Gastrocnemius medialis (tissue), 4 donors: Measurements from ENCODE around the gene USP6NL. TPM values are rescaled to one million over a fixed set of nuclear protein-coding genes. Genes with fewer than 3 reads are reported as not detected.

Source experiments
- ATAC-seq, 2 donors: fragments of 150-250 bp; one replicate each; pipeline ENCODE4 v1.9.1; 2016
- DNase-seq, 2 donors: peaks; one replicate each; pipeline ENCODE4 v3.0.0-alpha.2; 2019
- H3K27ac ChIP-seq, 4 donors: fragments of 200-600 bp; sonication (generic); 1 replicate in 1 of 4; 2 replicates in 3 of 4; pipeline ENCODE4 v1.5.1; 2016 to 2018; ENCODE audit warnings: mild to moderate bottlenecking in 2 of 4, moderate library complexity in 1 of 4
- H3K27me3 ChIP-seq, 3 donors: fragments of 200-600 bp; sonication (generic) in 2 of 3; 1 replicate in 1 of 3; 2 replicates in 2 of 3; pipeline versions ENCODE4 v1.5.1 to v1.6.0; 2016 to 2019; ENCODE audit warnings: mild to moderate bottlenecking in 1 of 3, moderate library complexity in 1 of 3
- H3K36me3 ChIP-seq, 2 donors: fragments of 200-600 bp; sonication (generic) in 1 of 2; one replicate each; pipeline ENCODE4 v1.5.1; 2017 to 2018
- H3K4me1 ChIP-seq, 2 donors: fragments of 200-600 bp; sonication (generic) in 1 of 2; one replicate each; pipeline ENCODE4 v1.5.1; 2016 to 2017; ENCODE audit warnings: mild to moderate bottlenecking in 2 of 2
- H3K4me3 ChIP-seq, 4 donors: fragments of 200-600 bp; sonication (generic) in 3 of 4; 1 replicate in 1 of 4; 2 replicates in 3 of 4; pipeline ENCODE4 v1.5.1; 2016 to 2019; ENCODE audit warnings: mild to moderate bottlenecking in 2 of 4
- H3K9me3 ChIP-seq, 3 donors: fragments of 200-600 bp; sonication (generic) in 2 of 3; 1 replicate in 1 of 3; 2 replicates in 2 of 3; pipeline ENCODE4 v1.5.1; 2016 to 2019
- POLR2A ChIP-seq, 2 donors: fragments of 450-650 bp; IDR thresholded peaks; one replicate each; pipeline ENCODE4 v1.6.1; 2017; ENCODE audit warnings: antibody characterized with exemption in 2 of 2, mild to moderate bottlenecking in 2 of 2, moderate library complexity in 2 of 2
- in situ Hi-C, 4 donors: fragments of 200-750 bp; cut with MboI; loops; one replicate each; pipeline versions ENCODE4 v1.15.0 to v1.8.0; 2017; ENCODE audit warnings: low sequenced_read_pairs in 4 of 4
- intact Hi-C: fragments of 100-400 bp; cut with DNase I; formaldehyde crosslinking; loops from one replicate; pipeline ENCODE4 v1.15.1; 2023; ENCODE audit warnings: low total_unique reads
- total RNA-seq, 4 donors: library from RNA; depleted of rRNA; stranded (reverse); fragments of >200 nt; gene quantifications; one replicate each; pipeline versions ENCODE4 v1.1.0 to v1.2.3, GENCODE V29; 2016
- TF ChIP-seq, protein P1 (sequence below), 5 experiments: fragments of 450-650 bp in 3 of 5; fragments of 200-600 bp in 2 of 5; sonication (generic) in 2 of 5; IDR thresholded peaks in 4 of 5; conservative IDR thresholded peaks in 1 of 5; 1 replicate in 4 of 5; 2 replicates in 1 of 5; pipeline ENCODE4 v1.5.1; 2016 to 2019; ENCODE audit warnings: antibody characterized with exemption in 5 of 5, mild to moderate bottlenecking in 3 of 5, moderate library complexity in 3 of 5

Gene USP6NL
- total RNA-seq, 4 donors from 2014 or later = 5.6 to 6.2 (median 5.9) TPM

DNA sequence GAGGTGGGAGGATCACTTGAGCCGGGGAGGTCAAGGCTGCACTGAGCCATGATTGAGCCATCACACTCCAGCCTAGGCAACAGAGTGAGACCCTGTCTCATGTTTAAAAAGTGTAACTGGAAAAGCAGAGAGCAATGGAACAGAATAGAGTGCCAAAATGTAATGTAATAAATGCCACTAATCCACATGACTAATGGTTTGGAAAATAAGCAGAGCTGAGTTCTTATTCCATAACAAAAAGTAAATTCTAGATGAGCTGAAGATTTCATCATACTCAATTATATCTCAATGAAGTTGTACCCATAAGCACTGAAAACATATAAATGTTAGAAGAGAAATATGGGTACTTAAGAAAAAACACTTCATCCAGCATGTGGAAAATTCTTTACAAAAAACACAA, 132.6 kb downstream of the USP6NL start:
- DNase-seq = no peak
- Histone ChIP-seq H3K27me3 (no peaks in the 10 kb centered on the region), H3K9me3 (no peaks in the 10 kb centered on the region), H3K4me3 (no peak overlapping the region), H3K4me1 (no peaks in the 10 kb centered on the region), H3K36me3 (no peaks in the 10 kb centered on the region), H3K27ac (no peak overlapping the region)
- intact Hi-C loops = no loop called here
- TF ChIP-seq, protein P1, sequence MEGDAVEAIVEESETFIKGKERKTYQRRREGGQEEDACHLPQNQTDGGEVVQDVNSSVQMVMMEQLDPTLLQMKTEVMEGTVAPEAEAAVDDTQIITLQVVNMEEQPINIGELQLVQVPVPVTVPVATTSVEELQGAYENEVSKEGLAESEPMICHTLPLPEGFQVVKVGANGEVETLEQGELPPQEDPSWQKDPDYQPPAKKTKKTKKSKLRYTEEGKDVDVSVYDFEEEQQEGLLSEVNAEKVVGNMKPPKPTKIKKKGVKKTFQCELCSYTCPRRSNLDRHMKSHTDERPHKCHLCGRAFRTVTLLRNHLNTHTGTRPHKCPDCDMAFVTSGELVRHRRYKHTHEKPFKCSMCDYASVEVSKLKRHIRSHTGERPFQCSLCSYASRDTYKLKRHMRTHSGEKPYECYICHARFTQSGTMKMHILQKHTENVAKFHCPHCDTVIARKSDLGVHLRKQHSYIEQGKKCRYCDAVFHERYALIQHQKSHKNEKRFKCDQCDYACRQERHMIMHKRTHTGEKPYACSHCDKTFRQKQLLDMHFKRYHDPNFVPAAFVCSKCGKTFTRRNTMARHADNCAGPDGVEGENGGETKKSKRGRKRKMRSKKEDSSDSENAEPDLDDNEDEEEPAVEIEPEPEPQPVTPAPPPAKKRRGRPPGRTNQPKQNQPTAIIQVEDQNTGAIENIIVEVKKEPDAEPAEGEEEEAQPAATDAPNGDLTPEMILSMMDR (IDR thresholded peaks at IDR 0.05 in 4 of 5, conservative IDR thresholded peaks at IDR 0.05 in 1 of 5) = no peak
- no peak for TF ChIP-seq POLR2A (IDR thresholded peaks at IDR 0.05)
- no peak for ATAC-seq
- in situ Hi-C loops = no loop called here

DNA sequence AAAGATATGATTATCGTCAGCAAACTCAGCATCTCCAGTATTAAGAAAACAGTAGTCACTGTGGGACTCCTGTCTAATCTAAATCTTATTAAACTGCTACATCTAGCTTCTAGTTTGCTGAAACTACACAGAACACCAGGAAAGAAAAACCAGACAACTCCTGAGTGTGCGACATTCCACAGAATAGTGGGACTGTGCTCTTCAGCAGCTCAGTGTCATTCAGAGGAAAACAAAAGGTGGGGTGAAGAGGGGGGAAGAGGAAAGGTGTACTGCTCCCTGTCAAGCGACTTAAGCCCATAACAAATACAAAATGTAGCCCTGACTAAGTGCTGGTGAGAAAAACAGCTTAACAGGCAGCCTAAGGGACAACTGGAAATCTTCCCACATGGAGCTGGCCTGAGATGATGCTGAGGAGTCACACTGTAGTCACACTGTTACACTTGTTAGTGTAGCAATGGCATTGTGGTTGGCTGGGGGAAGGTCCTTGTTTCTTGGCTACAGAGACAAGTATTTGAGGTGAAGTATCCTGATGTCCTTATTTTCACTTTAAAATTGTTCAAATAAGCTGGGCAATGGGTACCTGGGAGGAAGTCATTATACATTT, 135.5 kb downstream of the USP6NL start:
- intact Hi-C loops = no loop called here

DNA sequence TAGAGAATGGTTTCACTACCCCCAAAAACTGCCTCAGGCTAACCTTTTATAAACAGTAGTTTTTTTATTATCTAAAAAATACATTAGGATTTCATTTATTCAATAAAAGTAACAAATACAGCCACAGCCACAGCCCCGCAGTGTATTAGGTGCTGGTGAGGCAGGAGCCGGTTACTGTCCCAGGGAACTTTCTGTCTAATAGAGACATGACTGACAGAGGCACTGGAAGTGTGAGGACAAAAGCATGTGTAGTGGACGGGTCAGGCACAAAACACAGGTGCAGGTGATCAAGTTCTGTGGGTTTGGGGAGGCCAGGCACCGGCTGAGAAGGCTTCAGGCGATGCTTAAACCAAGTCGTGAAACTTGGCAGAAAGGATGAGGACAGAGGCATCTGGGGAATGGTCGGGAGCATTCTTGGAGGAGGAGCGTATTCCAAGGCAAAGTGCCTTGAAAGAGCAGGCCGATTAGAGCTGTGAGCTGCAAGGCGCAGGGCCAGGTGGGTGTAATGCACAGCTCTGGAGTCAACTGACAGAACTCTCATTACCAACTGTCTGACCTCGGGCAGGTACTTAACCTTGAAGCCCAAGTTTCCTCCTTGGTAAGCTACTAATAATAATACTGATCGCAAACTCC, 138.2 kb downstream of the USP6NL start:
- Histone ChIP-seq H3K9me3 (no peaks in the 10 kb centered on the region), H3K4me3 (no peak overlapping the region), H3K27me3 (no peaks in the 10 kb centered on the region), H3K4me1 (no peaks in the 10 kb centered on the region), H3K27ac (no peak overlapping the region), H3K36me3 (no peaks in the 10 kb centered on the region)
- in situ Hi-C loops (no loop called here), intact Hi-C loops (no loop called here)
- no peak for DNase-seq
- TF ChIP-seq, protein P1 (IDR thresholded peaks at IDR 0.05 in 4 of 5, conservative IDR thresholded peaks at IDR 0.05 in 1 of 5) = no peak
- TF ChIP-seq POLR2A (IDR thresholded peaks at IDR 0.05) = no peak
- ATAC-seq = no peak

More for the DNA sequence above, 135.5 kb downstream of the USP6NL start:
- TF ChIP-seq POLR2A (IDR thresholded peaks at IDR 0.05) = no peak
- TF ChIP-seq, protein P1 (IDR thresholded peaks at IDR 0.05 in 4 of 5, conservative IDR thresholded peaks at IDR 0.05 in 1 of 5) = no peak
- ATAC-seq (no peak), DNase-seq (no peak)
- no peaks in the 10 kb centered on the region for H3K9me3 ChIP-seq
- in situ Hi-C loops = no loop called here
- no peak overlapping the region for H3K27ac ChIP-seq
- no peaks in the 10 kb centered on the region for H3K4me1 ChIP-seq
- no peaks in the 10 kb centered on the region for H3K36me3 ChIP-seq
- H3K4me3 ChIP-seq = no peak overlapping the region
- no peaks in the 10 kb centered on the region for H3K27me3 ChIP-seq

DNA sequence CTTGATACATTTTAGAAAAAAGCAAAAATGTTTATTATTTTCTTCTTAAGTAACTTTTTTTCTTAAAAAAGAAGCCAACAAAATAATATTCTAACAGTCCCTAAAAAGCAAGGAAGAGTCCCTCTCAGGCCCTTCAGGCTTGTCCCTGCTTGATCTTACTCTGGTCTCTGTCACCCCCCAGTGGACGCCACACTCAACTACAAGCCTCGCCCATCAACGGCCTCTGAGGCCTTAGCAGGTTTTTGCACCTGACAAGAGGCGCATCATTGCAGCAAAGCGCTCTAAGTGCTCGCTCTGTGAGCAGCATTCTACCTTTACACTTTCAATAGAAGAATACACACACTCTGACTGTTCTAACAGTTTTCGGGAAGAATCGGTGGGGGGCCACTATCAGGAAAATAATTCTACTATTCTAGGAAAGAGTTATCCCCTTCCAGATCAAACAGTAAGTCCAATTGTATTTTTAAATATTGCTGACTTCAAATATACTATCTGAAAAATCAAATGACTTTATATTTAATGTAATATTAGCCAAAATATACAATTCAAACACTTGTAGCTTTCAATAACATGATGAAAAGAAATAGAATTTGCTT, 139.2 kb downstream of the USP6NL start:
- Histone ChIP-seq H3K4me1 (no peaks in the 10 kb centered on the region), H3K36me3 (no peaks in the 10 kb centered on the region), H3K27ac (no peak overlapping the region), H3K27me3 (no peaks in the 10 kb centered on the region), H3K9me3 (no peaks in the 10 kb centered on the region), H3K4me3 (no peak overlapping the region)
- intact Hi-C loops = no loop called here
- DNase-seq = peak; percentile 16 to 33
- peak in 1 of 2 donors; percentile 77 for ATAC-seq
- in situ Hi-C loops = no loop called here
- TF ChIP-seq POLR2A (IDR thresholded peaks at IDR 0.05) = no peak
- TF ChIP-seq, protein P1 (IDR thresholded peaks at IDR 0.05 in 4 of 5, conservative IDR thresholded peaks at IDR 0.05 in 1 of 5) = peak; percentile 64 to 81 (median 75)
